OCI-LY3 (cell line): ENCODE results near the gene XBP1.

Source experiments
- H2AFZ ChIP-seq: fragments of 200-600, 300-600 bp; shearing (Covaris generic); 2 replicates; pipeline ENCODE4 v1.6.0; 2014; ENCODE audit warnings: antibody characterized with exemption, low read depth, low read length
- H3K27ac ChIP-seq: fragments of 200-600, 300-600 bp; sonication (generic); 2 replicates; pipeline ENCODE4 v1.5.1; 2014; ENCODE audit warnings: mild to moderate bottlenecking, low read length, moderate library complexity, mixed read lengths
- H3K27me3 ChIP-seq: fragments of 200-600, 300-600 bp; sonication (generic); 2 replicates; pipeline ENCODE4 v1.6.1; 2014; ENCODE audit warnings: low read depth, low read length, mixed read lengths
- H3K36me3 ChIP-seq: fragments of 200-600, 300-600 bp; sonication (generic); replicated peaks from 2 replicates; pipeline ENCODE3; 2014; ENCODE audit warnings: low read depth, low read length, mixed read lengths
- H3K4me1 ChIP-seq: fragments of 300-600, 200-600 bp; sonication (generic); 2 replicates; pipeline ENCODE4 v1.6.1; 2014; ENCODE audit warnings: low read length, mixed read lengths
- H3K4me2 ChIP-seq: fragments of 200-600, 300-600 bp; sonication (generic); 2 replicates; pipeline ENCODE4 v1.6.1; 2014; ENCODE audit warnings: low read length, mixed read lengths
- H3K4me3 ChIP-seq: fragments of 300-600, 200-600 bp; sonication (generic); 2 replicates; pipeline ENCODE4 v1.5.1; 2014; ENCODE audit warnings: antibody characterized with exemption, mild to moderate bottlenecking, low read length, moderate library complexity
- H3K79me2 ChIP-seq: fragments of 300-600, 200-600 bp; shearing (Covaris generic); 2 replicates; pipeline ENCODE4 v1.6.1; 2014; ENCODE audit warnings: mild to moderate bottlenecking, low read length, mixed read lengths
- H3K9ac ChIP-seq: fragments of 300-600, 200-600 bp; shearing (Covaris generic); 2 replicates; pipeline ENCODE4 v1.6.0; 2014; ENCODE audit warnings: mild to moderate bottlenecking, low read length, moderate library complexity
- H3K9me3 ChIP-seq: fragments of 200-600, 300-600 bp; shearing (Covaris generic); 2 replicates; pipeline ENCODE4 v1.6.1; 2014; ENCODE audit warnings: low read length, mixed read lengths; ENCODE audit not compliant: insufficient read depth
- H4K20me1 ChIP-seq: fragments of 200-600, 300-600 bp; sonication (generic); 2 replicates; pipeline ENCODE4 v1.6.1; 2016; ENCODE audit warnings: low read length, mixed read lengths; ENCODE audit not compliant: insufficient read depth
- CTCF ChIP-seq: fragments of 200-600, 300-600 bp; sonication (generic); IDR thresholded peaks from 2 replicates; pipeline ENCODE4 v1.5.1; 2014; ENCODE audit warnings: antibody characterized with exemption, low read length, low read depth
- EZH2phosphoT487 ChIP-seq: fragments of 200-600 bp; shearing (Covaris generic); IDR thresholded peaks from 2 replicates; pipeline ENCODE4 v1.6.1; 2018; ENCODE audit warnings: antibody characterized with exemption, mixed run types, low read depth

The XBP1 gene

GRCh38 chr22:28783786-28784671 lies 16.3 kb downstream of the XBP1 start:
- Histone ChIP-seq H3K27me3 (no peaks in the 10 kb centered on the region), H3K4me2 (no peak overlapping the region), H3K4me1 (no peaks in the 10 kb centered on the region; the same call in 1 of the 2 replicates), H3K27ac (no peak overlapping the region), H4K20me1 (peaks cover 19% of the 10 kb centered on the region), H3K79me2 (peaks cover 23% of the 10 kb centered on the region), H3K9ac (no peak overlapping the region), H3K4me3 (no peak overlapping the region), H3K36me3 (peaks cover 70% of the 10 kb centered on the region), H3K9me3 (no peaks in the 10 kb centered on the region), H2AFZ (no peak overlapping the region)
- TF ChIP-seq EZH2phosphoT487, result no peak
- TF ChIP-seq CTCF, result no peak

GRCh38 chr22:28780296-28780695 lies 20.1 kb downstream of the XBP1 start:
- Histone ChIP-seq H3K4me3 (no peak overlapping the region), H3K36me3 (peaks cover 53% of the 10 kb centered on the region), H3K4me2 (no peak overlapping the region)

GRCh38 chr22:28779833-28780232 lies 20.5 kb downstream of the XBP1 start:
- Histone ChIP-seq H3K79me2 (peaks cover 64% of the 10 kb centered on the region), H3K9ac (no peak overlapping the region), H2AFZ (no peak overlapping the region), H3K27me3 (no peaks in the 10 kb centered on the region), H3K9me3 (no peaks in the 10 kb centered on the region), H3K27ac (no peak overlapping the region), H4K20me1 (peaks cover 14% of the 10 kb centered on the region; the same call in 1 of the 2 replicates), H3K4me1 (no peaks in the 10 kb centered on the region), H3K36me3 (peaks cover 54% of the 10 kb centered on the region), H3K4me3 (no peak overlapping the region), H3K4me2 (no peak overlapping the region)
- TF ChIP-seq CTCF, result no peak

More at GRCh38 chr22:28780296-28780695, 20.1 kb downstream of the XBP1 start:
- Histone ChIP-seq H3K9me3 (no peaks in the 10 kb centered on the region), H3K9ac (no peak overlapping the region), H3K27me3 (no peaks in the 10 kb centered on the region), H3K79me2 (peaks cover 60% of the 10 kb centered on the region), H3K4me1 (no peaks in the 10 kb centered on the region), H3K27ac (no peak overlapping the region), H4K20me1 (peaks cover 14% of the 10 kb centered on the region; the same call in 1 of the 2 replicates), H2AFZ (no peak overlapping the region)
- no peak for TF ChIP-seq EZH2phosphoT487

GRCh38 chr22:28774378-28774777 lies 26.0 kb downstream of the XBP1 start:
- H3K4me2 ChIP-seq, result no peak overlapping the region
- TF ChIP-seq EZH2phosphoT487 (no peak), CTCF (no peak)
- peaks cover 25% of the 10 kb centered on the region for H3K36me3 ChIP-seq
- no peak overlapping the region for H2AFZ ChIP-seq
- H3K4me1 ChIP-seq, result peaks cover 9% of the 10 kb centered on the region
- no peak overlapping the region for H3K27ac ChIP-seq
- H4K20me1 ChIP-seq, result 0 out of 2 replicates have a peak, but pooled peaks cover 2% of the 10 kb centered on the region
- no peaks in the 10 kb centered on the region for H3K9me3 ChIP-seq
- H3K79me2 ChIP-seq, result peaks cover 67% of the 10 kb centered on the region
- H3K9ac ChIP-seq, result no peak overlapping the region
- no peaks in the 10 kb centered on the region for H3K27me3 ChIP-seq
- H3K4me3 ChIP-seq, result no peak overlapping the region
